ENCODE data around the gene LFNG. TPM values are rescaled to one million over a fixed set of nuclear protein-coding genes. Genes with fewer than 3 reads are reported as not detected.
A peak's percentile ranks its signal among the peaks of the same experiment; 100 is the strongest.

LFNG gene
- total and polyA plus RNA-seq, 9 of the 15 experiments (the other 6 are each of a cell fraction or from before 2014, with no cell fraction given): 0.03 to 0.89 (median 0.25) TPM; not detected in 1

DNA sequence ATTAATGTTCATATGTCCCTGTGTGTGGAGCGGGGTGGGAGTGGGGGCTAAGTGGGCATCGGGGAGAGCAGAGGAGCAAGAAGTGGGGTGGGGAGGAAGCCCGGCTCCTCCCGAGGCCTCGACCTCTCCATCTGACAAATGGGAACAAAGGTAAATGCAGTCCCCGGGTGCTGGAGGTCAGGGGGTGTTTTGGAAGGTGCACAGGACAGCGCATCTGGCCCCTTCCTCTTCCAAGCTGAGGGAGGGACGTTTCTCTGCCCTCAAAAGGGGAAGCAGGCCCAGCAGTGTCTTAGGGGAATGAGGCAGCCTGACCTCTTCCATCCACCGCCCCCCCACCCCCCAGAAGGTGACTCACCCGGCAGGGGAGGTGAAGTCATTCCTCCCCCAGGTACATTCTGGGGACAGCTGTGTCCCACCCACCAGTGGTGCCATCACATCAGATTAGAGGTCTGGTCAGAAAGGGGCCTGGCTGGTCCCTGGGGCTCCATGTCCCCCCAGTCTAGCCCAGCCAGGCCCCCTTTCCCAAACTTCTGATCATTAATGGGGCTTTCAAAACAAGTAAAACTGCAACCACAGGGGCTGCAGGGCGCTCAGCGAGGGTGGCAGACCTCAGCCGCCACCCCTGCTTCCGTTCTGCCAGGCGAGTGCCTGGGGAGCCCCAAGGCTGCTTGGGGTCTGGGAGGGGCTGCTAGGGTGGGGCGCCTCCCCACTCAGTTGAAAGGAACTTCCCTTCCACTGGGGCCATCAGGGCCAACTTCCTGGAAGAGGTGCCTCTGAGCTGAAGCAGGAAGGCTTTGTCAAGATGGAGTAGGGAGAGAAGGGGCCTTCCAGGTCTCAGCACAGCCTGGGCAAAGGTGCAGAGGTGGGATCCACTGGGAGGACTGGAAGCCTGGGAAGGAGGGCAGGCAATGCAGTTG is 10.8 kb downstream of the LFNG start (continued):
- no peak for TF ChIP-seq SNIP1 (IDR thresholded peaks at IDR 0.05; ENCODE audit: low read depth)
- no peak for TF ChIP-seq GTF2F1 (IDR thresholded peaks at IDR 0.05; ENCODE audit: low read depth, low read length)
- TF ChIP-seq KDM5B (IDR thresholded peaks at IDR 0.05; ENCODE audit: insufficient replicate concordance, low read depth, low read length): no peak
- no peak for TF ChIP-seq ZNF354B (CRISPR knock-in tag; IDR thresholded peaks at IDR 0.05)
- no peak for TF ChIP-seq ZNF140 (CRISPR knock-in tag; IDR thresholded peaks at IDR 0.05)
- TF ChIP-seq NFYB (IDR thresholded peaks at IDR 0.05; ENCODE audit: extremely low read depth, insufficient read length): no peak
- TF ChIP-seq ZNF41 (CRISPR knock-in tag; conservative IDR thresholded peaks at IDR 0.05): no peak
- no peak for TF ChIP-seq HIVEP1 (CRISPR knock-in tag; IDR thresholded peaks at IDR 0.05)
- TF ChIP-seq, protein P1, sequence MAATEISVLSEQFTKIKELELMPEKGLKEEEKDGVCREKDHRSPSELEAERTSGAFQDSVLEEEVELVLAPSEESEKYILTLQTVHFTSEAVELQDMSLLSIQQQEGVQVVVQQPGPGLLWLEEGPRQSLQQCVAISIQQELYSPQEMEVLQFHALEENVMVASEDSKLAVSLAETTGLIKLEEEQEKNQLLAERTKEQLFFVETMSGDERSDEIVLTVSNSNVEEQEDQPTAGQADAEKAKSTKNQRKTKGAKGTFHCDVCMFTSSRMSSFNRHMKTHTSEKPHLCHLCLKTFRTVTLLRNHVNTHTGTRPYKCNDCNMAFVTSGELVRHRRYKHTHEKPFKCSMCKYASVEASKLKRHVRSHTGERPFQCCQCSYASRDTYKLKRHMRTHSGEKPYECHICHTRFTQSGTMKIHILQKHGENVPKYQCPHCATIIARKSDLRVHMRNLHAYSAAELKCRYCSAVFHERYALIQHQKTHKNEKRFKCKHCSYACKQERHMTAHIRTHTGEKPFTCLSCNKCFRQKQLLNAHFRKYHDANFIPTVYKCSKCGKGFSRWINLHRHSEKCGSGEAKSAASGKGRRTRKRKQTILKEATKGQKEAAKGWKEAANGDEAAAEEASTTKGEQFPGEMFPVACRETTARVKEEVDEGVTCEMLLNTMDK (IDR thresholded peaks at IDR 0.05; ENCODE audit: borderline replicate concordance, insufficient read depth, low read depth, low read length, poor library complexity, severe bottlenecking): no peak
- TF ChIP-seq, protein P2, sequence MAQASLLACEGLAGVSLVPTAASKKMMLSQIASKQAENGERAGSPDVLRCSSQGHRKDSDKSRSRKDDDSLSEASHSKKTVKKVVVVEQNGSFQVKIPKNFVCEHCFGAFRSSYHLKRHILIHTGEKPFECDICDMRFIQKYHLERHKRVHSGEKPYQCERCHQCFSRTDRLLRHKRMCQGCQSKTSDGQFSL (CRISPR knock-in tag; IDR thresholded peaks at IDR 0.05): peak; percentile 94
- TF ChIP-seq, protein P2 (tag; IDR thresholded peaks at IDR 0.05): peak in 1 of 2 experiments; percentile 51; a peak in 1 of 4 replicates
- TF ChIP-seq MBD2 (IDR thresholded peaks at IDR 0.05; ENCODE audit: borderline replicate concordance, low read depth): peak; percentile 65; the same call in 1 of the 2 replicates
- TF ChIP-seq, protein P3, sequence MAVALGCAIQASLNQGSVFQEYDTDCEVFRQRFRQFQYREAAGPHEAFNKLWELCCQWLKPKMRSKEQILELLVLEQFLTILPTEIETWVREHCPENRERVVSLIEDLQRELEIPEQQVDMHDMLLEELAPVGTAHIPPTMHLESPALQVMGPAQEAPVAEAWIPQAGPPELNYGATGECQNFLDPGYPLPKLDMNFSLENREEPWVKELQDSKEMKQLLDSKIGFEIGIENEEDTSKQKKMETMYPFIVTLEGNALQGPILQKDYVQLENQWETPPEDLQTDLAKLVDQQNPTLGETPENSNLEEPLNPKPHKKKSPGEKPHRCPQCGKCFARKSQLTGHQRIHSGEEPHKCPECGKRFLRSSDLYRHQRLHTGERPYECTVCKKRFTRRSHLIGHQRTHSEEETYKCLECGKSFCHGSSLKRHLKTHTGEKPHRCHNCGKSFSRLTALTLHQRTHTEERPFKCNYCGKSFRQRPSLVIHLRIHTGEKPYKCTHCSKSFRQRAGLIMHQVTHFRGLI (CRISPR knock-in tag; IDR thresholded peaks at IDR 0.05): no peak
- TF ChIP-seq CTBP1 (IDR thresholded peaks at IDR 0.05; ENCODE audit: borderline replicate concordance): peak; percentile 59; the same call in 1 of the 2 replicates
- peak; percentile 74 for TF ChIP-seq ARID1B (IDR thresholded peaks at IDR 0.05)
- TF ChIP-seq, protein P4, sequence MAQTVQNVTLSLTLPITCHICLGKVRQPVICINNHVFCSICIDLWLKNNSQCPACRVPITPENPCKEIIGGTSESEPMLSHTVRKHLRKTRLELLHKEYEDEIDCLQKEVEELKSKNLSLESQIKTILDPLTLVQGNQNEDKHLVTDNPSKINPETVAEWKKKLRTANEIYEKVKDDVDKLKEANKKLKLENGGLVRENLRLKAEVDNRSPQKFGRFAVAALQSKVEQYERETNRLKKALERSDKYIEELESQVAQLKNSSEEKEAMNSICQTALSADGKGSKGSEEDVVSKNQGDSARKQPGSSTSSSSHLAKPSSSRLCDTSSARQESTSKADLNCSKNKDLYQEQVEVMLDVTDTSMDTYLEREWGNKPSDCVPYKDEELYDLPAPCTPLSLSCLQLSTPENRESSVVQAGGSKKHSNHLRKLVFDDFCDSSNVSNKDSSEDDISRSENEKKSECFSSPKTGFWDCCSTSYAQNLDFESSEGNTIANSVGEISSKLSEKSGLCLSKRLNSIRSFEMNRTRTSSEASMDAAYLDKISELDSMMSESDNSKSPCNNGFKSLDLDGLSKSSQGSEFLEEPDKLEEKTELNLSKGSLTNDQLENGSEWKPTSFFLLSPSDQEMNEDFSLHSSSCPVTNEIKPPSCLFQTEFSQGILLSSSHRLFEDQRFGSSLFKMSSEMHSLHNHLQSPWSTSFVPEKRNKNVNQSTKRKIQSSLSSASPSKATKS (CRISPR knock-in tag; IDR thresholded peaks at IDR 0.05): no peak
- peak; percentile 54; the same call in 1 of the 2 replicates for TF ChIP-seq FOXM1 (IDR thresholded peaks at IDR 0.05; ENCODE audit: low read depth)
- no peak for TF ChIP-seq FOXM1 (CRISPR knock-in tag; IDR thresholded peaks at IDR 0.05; ENCODE audit: low read depth)
- peak; percentile 85; the same call in 1 of the 2 replicates for TF ChIP-seq ATF7 (IDR thresholded peaks at IDR 0.05)
- TF ChIP-seq CREM (IDR thresholded peaks at IDR 0.05; ENCODE audit: low read depth): peak; percentile 50
- no peak for TF ChIP-seq NR2C1 (IDR thresholded peaks at IDR 0.05)
- no peak for TF ChIP-seq NR2C1 (tag; IDR thresholded peaks at IDR 0.05)
